CD4-positive, alpha-beta T cell treated with Interleukin-12 subunit alpha and Interleukin-12 subunit beta, for 1 hour (primary cell): ENCODE data around the gene TXNDC15.

ENCODE experiments used
- DNase-seq: peaks from one replicate; pipeline ENCODE4 v3.0.0-alpha.2; 2020

TXNDC15 gene

GRCh38 chr5:134932508-134932907 lies 58.3 kb downstream of the TXNDC15 start:
- DNase-seq, result no peak

DNA sequence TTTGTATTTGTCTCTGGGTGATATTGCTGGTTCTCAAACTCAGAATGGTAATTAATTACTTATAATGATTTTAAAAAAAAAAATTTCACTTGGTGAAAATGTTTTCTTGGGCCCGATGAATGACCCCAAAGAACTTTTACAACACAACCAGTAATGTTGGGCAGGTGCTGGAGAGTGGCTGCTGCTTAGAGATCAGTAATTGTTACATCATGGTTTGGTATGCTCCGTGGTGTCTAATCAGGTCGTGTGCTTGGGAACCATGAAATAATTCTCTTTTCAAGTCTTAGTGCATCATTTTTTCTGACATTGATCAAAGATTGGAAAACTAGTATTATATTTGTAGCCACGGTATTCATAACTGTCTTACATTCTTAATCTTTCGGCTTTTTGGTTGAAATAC lies 60.0 kb downstream of the TXNDC15 start:
- DNase-seq, result no peak

DNA sequence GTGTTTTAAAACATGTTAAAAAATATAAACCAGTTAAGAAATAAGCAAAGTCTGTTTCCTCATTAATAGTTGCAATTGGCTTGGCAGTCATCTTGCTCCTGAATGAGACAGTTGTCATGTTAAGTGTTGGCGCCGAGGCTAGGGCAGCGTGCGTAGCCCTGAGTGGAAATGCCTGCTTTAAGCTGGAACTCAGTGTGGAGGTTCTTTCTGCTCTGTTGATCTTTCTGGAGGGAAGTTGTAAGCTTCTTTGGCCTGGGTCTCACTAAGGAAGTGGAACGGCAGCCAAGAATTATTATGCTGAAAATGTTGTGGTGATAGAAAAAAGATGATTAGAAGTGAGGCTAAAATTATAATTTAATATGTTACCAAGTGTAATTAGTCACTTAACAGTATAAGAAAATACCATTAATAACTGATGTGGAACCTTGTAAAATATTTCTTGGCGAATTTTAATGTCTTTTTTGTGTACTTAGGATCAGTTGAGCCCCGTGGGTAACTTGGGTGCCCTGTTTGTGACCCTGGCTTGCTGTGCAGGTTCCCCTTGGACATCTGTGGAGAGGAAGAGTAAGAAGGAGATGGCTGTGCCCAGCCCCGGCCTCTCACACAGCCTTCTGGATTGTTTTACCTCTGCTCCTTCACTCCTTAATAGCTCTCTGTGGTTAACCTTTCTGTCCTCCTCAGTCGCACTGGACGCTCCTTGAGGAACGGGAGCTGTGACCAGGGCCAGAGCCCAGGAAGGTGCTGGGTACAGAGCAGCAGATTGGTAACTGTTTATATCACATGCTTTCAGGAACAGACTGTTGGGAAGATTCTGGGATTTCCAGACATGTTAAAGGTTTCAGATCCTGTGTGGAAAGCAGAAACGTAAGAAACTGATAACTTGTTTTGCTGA lies 61.8 kb downstream of the TXNDC15 start:
- no peak for DNase-seq

- DNase-seq, result no peak
Observed at GRCh38 chr5:134937526-134937925, 63.4 kb downstream of the TXNDC15 start.

- no peak for DNase-seq
Observed at GRCh38 chr5:134938030-134938429, 63.9 kb downstream of the TXNDC15 start.

GRCh38 chr5:134939500-134939899 lies 65.3 kb downstream of the TXNDC15 start:
- no peak for DNase-seq

DNA sequence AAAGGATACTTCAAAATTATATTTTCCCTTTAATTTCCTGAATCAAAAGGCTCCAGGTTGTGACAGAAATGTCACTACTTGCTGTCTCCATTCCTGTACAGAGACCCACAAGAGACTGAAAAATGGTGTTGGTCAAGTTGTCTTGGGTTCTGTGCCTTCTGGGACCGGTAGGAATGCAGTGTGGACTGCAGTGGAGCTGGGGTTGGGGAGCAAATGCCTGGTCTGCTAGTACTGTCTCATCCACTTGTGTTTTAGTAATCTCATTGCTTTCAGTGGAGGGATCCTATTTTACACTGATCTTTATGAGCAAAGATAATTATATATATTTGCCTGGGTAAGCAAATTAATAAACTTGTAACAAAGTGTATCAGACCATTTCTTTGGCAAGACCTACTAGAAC lies 69.4 kb downstream of the TXNDC15 start:
- DNase-seq, result no peak

- no peak for DNase-seq
Observed at GRCh38 chr5:134944630-134945029, 70.5 kb downstream of the TXNDC15 start.

- DNase-seq, result no peak
Observed at GRCh38 chr5:134945041-134945440, 70.9 kb downstream of the TXNDC15 start.

DNA sequence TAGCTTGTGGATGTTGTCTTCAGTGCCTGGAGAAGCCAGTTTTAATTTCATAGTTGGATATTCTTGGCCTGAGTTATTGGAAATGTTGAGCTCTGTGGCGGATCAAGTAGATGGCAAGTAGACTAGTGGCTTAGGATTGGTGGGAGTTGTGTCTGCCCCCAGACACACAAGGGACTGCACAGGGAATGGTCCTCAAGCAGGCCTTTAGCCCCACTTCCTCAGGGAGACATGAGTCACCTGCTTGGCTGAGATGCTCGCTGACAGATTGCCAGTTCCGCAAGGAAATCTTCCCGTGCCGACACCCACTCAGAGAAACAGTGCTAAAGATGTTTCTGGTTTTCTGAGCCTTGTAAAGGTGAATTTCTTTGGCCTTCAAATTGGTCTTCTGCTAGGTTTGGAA lies 74.7 kb downstream of the TXNDC15 start:
- no peak for DNase-seq

- no peak for DNase-seq
Observed at GRCh38 chr5:134949316-134949715, 75.1 kb downstream of the TXNDC15 start.
